GM19351 (cell line): Measurements from ENCODE around the gene FCHO1.
"Not testable (repeated sequence)": the region's sequence is repeated elsewhere in the genome, so short reads cannot be mapped to it uniquely, and the experiment has no call there.

Experiments
- ATAC-seq: cut with Tn5 transposase; IDR thresholded peaks from one replicate; pipeline ENCODE4 v1.9.1; 2021; ENCODE audit warnings: mild to moderate bottlenecking, moderate library complexity; ENCODE audit not compliant: unreplicated experiment

Gene FCHO1

GRCh38 chr19:17761148-17761547 lies 9.9 kb downstream of the FCHO1 start:
- no peak for ATAC-seq

- ATAC-seq = no peak
Observed at GRCh38 chr19:17762505-17763229, 11.4 kb downstream of the FCHO1 start.

- ATAC-seq = no peak
Observed at GRCh38 chr19:17764348-17764747, 13.1 kb downstream of the FCHO1 start.

- ATAC-seq = no peak
Observed at GRCh38 chr19:17765069-17765618, 13.9 kb downstream of the FCHO1 start.

GRCh38 chr19:17766543-17767131 lies 15.4 kb downstream of the FCHO1 start:
- ATAC-seq = no peak

- no peak for ATAC-seq
Observed at GRCh38 chr19:17767559-17767958, 16.3 kb downstream of the FCHO1 start.

- ATAC-seq = no peak
Observed at GRCh38 chr19:17770613-17771012, 19.3 kb downstream of the FCHO1 start.

GRCh38 chr19:17772172-17772571 lies 20.9 kb downstream of the FCHO1 start:
- no peak for ATAC-seq

GRCh38 chr19:17775245-17775927 lies 24.1 kb downstream of the FCHO1 start:
- ATAC-seq = no peak

- peak; percentile 65 for ATAC-seq
Observed at GRCh38 chr19:17775991-17776803, 24.9 kb downstream of the FCHO1 start.

- ATAC-seq = not testable (repeated sequence)
Observed at GRCh38 chr19:17777840-17778239, 26.6 kb downstream of the FCHO1 start.

- ATAC-seq = no peak
Observed at GRCh38 chr19:17778251-17778967, 27.1 kb downstream of the FCHO1 start.

- ATAC-seq = no peak
Observed at GRCh38 chr19:17778968-17779929, 28.0 kb downstream of the FCHO1 start.

GRCh38 chr19:17780781-17781180 lies 29.5 kb downstream of the FCHO1 start:
- ATAC-seq = no peak

GRCh38 chr19:17783721-17784120 lies 32.4 kb downstream of the FCHO1 start:
- ATAC-seq = not testable (repeated sequence)

GRCh38 chr19:17784201-17785008 lies 33.1 kb downstream of the FCHO1 start:
- ATAC-seq = no peak

GRCh38 chr19:17787274-17787913 lies 36.1 kb downstream of the FCHO1 start:
- ATAC-seq = no peak

GRCh38 chr19:17788632-17789031 lies 37.4 kb downstream of the FCHO1 start:
- ATAC-seq = no peak
